Measurements from ENCODE around the gene COL4A2. TPM values are rescaled to one million over a fixed set of nuclear protein-coding genes. Genes with fewer than 3 reads are reported as not detected.
"Not testable (repeated sequence)": the region's sequence is repeated elsewhere in the genome, so short reads cannot be mapped to it uniquely, and the experiment has no call there.

Gene COL4A2
- total RNA-seq, 1 donor from 2014 or later = 120 TPM

DNA sequence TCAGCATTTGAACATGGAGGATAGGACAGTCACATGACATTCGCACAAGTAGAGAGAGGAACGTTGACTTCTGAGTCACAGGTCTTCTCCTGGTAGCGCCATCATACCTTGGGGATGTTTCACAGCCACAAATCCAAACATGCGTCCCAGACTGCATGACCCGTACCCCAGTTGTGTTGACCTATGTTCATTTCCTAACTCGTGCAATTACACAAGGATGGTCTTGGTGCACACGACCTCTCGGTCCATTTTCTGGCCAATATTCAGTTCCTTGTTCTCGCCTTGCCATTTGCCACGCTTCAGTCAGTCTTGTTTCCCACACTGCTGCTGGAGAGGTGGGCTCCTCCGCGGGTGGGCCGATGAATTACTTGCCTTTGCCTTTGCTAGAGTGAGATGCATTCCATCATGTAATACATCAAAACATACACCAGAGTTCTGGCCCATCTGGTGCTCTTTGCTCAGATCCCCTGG is 87.3 kb downstream of the COL4A2 start:
- Mint-ChIP-seq H3K9me3 (ENCODE audit: low read depth) (peaks cover 7% of the 10 kb centered on the region), H3K4me3 (ENCODE audit: low read depth) (no peak overlapping the region), H3K27me3 (no peaks in the 10 kb centered on the region), H3K27ac (no peak overlapping the region), H3K36me3 (ENCODE audit: insufficient read depth) (peaks cover 7% of the 10 kb centered on the region), H3K4me1 (ENCODE audit: low read depth) (peaks cover 2% of the 10 kb centered on the region)
- TF ChIP-seq, protein P1, sequence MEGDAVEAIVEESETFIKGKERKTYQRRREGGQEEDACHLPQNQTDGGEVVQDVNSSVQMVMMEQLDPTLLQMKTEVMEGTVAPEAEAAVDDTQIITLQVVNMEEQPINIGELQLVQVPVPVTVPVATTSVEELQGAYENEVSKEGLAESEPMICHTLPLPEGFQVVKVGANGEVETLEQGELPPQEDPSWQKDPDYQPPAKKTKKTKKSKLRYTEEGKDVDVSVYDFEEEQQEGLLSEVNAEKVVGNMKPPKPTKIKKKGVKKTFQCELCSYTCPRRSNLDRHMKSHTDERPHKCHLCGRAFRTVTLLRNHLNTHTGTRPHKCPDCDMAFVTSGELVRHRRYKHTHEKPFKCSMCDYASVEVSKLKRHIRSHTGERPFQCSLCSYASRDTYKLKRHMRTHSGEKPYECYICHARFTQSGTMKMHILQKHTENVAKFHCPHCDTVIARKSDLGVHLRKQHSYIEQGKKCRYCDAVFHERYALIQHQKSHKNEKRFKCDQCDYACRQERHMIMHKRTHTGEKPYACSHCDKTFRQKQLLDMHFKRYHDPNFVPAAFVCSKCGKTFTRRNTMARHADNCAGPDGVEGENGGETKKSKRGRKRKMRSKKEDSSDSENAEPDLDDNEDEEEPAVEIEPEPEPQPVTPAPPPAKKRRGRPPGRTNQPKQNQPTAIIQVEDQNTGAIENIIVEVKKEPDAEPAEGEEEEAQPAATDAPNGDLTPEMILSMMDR (IDR thresholded peaks at IDR 0.05; ENCODE audit: unreplicated experiment) = no peak
- no peak for DNase-seq (ENCODE audit: low spot score, unreplicated experiment)

DNA sequence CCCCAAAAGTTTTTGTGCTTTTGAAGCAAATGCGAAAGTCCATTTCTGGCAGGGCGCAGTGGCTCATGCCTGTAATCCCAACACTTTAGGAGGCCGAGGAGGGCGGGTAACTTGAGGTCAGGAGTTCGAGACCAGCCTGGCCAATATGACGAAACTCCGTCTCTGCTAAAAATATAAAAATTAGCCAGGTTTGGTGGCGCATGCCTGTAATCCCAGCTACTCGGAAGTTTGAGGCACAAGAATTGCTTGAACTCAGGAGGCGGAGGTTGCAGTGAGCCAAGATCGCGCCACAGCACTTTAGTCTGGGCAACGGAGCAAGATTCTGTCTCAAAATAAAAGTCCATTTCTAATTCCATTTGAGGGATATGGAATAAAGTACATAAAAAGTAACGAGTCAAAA is 88.5 kb downstream of the COL4A2 start:
- H3K36me3 Mint-ChIP-seq (ENCODE audit: insufficient read depth); H3K4me3 Mint-ChIP-seq (ENCODE audit: low read depth); DNase-seq (ENCODE audit: low spot score, unreplicated experiment); H3K27me3 Mint-ChIP-seq; H3K4me1 Mint-ChIP-seq (ENCODE audit: low read depth); H3K9me3 Mint-ChIP-seq (ENCODE audit: low read depth); H3K27ac Mint-ChIP-seq: not testable (repeated sequence)

DNA sequence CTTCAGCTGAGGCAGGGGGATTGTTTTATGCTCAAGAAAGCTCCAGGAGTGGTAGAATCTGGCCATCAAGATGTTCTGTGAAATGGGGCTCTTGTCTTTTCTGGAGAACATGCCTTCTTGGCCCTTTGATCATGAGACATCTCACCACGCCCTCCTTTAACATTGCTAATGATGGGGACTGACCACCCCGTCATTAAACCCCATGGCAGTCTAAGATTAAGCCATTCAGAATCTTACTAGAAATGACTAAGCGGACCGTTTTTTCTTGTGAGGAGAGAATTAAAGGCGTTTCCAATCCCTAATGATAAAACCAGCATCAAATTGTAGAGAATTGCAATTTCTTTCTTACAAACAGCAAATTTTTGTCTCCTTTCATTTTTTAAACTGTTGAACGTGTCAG is 89.4 kb downstream of the COL4A2 start:
- TF ChIP-seq, protein P1 (IDR thresholded peaks at IDR 0.05; ENCODE audit: unreplicated experiment) = no peak
- no peak overlapping the region for H3K4me3 Mint-ChIP-seq (ENCODE audit: low read depth)
- no peaks in the 10 kb centered on the region for H3K27me3 Mint-ChIP-seq
- no peaks in the 10 kb centered on the region for H3K9me3 Mint-ChIP-seq (ENCODE audit: low read depth)
- peaks cover 3% of the 10 kb centered on the region for H3K4me1 Mint-ChIP-seq (ENCODE audit: low read depth)
- H3K27ac Mint-ChIP-seq = no peak overlapping the region
- peaks cover 4% of the 10 kb centered on the region for H3K36me3 Mint-ChIP-seq (ENCODE audit: insufficient read depth)
- DNase-seq (ENCODE audit: low spot score, unreplicated experiment) = no peak

DNA sequence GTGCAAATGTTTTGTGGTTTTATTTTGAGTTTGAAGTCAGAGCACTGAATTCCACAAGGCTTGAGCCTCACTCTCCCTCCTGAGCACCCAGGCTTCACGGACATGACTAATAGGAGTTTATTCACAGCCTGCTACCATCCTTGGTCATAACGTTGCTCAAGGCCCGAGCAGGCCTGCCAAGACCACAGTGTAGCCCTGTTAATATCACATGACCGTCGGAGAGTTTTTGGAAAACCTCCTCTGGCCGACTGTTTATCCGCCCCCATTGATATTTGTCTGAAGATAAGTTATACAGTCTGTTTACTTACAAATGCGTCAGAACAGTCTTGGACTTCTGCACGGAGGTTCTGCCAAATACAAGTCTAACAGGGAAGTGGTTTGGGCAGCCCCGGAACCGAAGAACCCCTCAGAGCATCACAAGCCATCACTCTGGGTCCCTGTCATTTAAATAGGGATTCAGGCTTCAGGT is 89.9 kb downstream of the COL4A2 start:
- Mint-ChIP-seq H3K27me3 (no peaks in the 10 kb centered on the region), H3K9me3 (ENCODE audit: low read depth) (no peaks in the 10 kb centered on the region), H3K4me1 (ENCODE audit: low read depth) (peaks cover 3% of the 10 kb centered on the region), H3K4me3 (ENCODE audit: low read depth) (no peak overlapping the region), H3K27ac (no peak overlapping the region), H3K36me3 (ENCODE audit: insufficient read depth) (peaks cover under 1% of the 10 kb centered on the region)
- TF ChIP-seq, protein P1 (IDR thresholded peaks at IDR 0.05; ENCODE audit: unreplicated experiment) = no peak
- DNase-seq (ENCODE audit: low spot score, unreplicated experiment) = no peak

DNA sequence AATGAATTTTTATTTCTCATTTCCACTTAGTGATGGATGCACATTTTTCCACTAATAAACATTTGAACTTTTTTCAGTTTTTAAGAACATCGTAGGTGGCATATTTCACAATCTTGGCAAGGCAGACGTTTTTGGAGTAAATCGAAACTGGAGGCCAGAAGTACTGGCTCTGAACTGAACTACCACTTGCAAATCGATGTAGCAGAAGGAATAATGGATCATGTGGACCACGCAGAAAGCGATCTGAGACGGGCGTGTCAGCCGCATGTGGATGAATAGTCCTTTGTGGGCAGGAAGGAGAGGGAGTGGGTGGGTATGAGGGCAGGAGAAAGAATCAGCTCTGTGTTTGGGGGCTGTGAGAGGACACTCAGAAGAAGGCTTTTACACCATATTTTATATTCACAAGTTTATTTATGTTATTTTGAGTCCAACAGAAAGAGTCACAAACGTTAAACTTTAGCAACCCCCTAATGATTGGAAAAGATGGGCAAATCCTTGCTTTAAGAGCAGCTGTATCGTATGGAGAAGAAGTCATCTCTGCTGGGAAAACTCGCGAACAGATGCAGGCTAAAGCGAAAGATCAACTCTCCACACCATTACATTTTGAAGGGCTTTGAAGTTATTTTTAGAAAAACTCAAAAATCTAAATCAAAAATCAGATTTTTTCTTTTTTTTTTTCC is 90.5 kb downstream of the COL4A2 start:
- TF ChIP-seq, protein P1 (IDR thresholded peaks at IDR 0.05; ENCODE audit: unreplicated experiment) = no peak
- Mint-ChIP-seq H3K27ac (no peak overlapping the region), H3K4me3 (ENCODE audit: low read depth) (no peak overlapping the region), H3K4me1 (ENCODE audit: low read depth) (peaks cover 3% of the 10 kb centered on the region), H3K36me3 (ENCODE audit: insufficient read depth) (no peaks in the 10 kb centered on the region), H3K9me3 (ENCODE audit: low read depth) (no peaks in the 10 kb centered on the region), H3K27me3 (no peaks in the 10 kb centered on the region)
- DNase-seq (ENCODE audit: low spot score, unreplicated experiment) = no peak
